ENCODE measurements around the gene BRD4. TPM values are rescaled to one million over a fixed set of nuclear protein-coding genes. Genes with fewer than 3 reads are reported as not detected.

BRD4 gene
- total RNA-seq, 4 donors from 2014 or later = 34.7 to 69.6 (median 36.0) TPM

DNA sequence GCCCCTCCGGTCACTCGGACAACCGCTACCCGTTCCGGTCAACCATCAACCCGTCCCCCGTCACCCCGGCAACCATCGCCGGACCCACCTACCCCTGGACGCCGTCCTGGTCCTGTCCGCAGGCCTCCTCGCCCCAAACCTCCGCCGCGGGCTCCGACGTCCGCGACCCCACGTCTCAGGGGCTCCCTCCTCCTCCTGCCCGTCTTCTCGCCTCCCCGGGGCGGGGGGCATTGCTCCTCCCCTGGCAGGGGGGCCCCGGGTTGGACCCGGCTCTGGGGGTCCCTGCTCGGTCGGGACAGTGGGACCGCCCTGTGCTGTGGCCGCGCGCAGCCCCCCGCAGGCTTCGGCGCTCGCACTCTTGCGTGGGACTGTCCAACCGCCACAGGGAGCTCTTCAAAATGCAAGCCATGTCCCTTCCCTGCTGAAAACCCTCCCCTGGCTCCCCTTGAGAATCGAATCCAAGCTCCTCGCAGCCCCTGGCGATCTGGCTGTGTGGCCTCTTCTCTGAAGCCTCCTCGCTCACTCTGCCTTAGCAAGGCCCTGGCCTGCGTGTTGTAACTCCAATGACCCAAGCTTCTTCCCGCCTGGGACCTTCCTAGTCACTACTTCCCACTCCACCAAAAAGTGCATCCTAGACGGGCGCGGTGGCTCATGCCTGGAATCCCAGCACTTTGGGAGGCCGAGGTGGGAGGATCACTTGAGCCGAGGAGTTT, 108.5 kb downstream of the BRD4 start:
- WGBS, 2 donors = 8 to 11% methylated on average over 45 to 49 of the region's 51 CpGs
- no peak for TF ChIP-seq POLR2A (IDR thresholded peaks at IDR 0.05)
- TF ChIP-seq EP300 (IDR thresholded peaks at IDR 0.05) = no peak
- TF ChIP-seq, protein P1, sequence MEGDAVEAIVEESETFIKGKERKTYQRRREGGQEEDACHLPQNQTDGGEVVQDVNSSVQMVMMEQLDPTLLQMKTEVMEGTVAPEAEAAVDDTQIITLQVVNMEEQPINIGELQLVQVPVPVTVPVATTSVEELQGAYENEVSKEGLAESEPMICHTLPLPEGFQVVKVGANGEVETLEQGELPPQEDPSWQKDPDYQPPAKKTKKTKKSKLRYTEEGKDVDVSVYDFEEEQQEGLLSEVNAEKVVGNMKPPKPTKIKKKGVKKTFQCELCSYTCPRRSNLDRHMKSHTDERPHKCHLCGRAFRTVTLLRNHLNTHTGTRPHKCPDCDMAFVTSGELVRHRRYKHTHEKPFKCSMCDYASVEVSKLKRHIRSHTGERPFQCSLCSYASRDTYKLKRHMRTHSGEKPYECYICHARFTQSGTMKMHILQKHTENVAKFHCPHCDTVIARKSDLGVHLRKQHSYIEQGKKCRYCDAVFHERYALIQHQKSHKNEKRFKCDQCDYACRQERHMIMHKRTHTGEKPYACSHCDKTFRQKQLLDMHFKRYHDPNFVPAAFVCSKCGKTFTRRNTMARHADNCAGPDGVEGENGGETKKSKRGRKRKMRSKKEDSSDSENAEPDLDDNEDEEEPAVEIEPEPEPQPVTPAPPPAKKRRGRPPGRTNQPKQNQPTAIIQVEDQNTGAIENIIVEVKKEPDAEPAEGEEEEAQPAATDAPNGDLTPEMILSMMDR (IDR thresholded peaks at IDR 0.05) = no peak
- Histone ChIP-seq H3K9me3 (no peaks in the 10 kb centered on the region), H3K4me1 (peaks cover 0 to 28% (median 12%) of the 10 kb centered on the region in 4 donors), H3K36me3 (no peaks in the 10 kb centered on the region), H3K4me3 (peak overlapping the region; percentile 58 to 76 (median 72)), H3K27me3 (no peaks in the 10 kb centered on the region), H3K27ac (peak overlapping the region in 3 of 4 donors; percentile 73 to 90 (median 88))
- no peak for DNase-seq (ENCODE audit: low spot score in 2 of 2)

DNA sequence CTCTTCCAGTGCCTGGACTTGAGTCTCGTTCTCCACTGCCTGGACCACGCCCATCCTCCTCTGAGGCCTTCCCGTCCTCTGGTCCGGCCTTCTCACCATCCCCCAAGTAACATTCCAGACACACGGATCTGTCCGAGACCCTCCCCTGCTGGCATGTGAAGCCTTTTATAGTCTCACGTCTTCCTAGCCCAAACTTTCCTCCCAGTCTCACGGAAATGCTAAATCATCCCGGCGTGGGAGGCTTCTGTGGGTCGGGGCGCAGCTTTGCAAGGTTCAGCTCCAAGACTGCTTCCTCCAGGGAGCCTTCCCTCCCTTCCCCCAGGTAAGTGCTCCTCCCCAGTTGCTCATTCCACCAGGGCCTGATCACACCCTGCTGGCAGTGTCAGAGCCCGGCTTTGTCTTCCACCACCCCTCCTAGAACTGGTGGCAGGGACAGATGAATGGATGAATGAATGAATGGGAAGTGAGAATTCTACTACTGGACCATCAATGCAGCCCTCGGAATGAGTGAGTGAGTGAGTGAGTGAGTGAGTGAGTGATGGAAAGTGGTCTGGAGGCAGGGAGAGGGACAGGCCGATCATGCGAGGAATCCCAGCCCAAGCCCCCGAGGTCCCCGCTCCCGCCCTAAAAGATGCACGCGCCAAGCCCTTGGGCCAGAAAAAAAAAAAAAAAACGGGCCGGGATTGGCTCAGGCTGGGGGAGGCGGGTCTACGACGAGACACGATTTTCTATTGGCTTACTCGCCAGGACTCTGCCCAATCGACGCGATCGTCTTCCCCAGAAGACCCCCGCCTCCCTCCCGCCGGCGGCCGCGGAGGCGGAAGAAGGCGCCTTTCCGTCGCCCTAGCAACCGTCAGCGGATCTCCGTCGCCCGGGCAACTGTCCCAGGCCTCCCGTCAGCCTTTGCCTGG, 109.3 kb downstream of the BRD4 start:
- Histone ChIP-seq H3K4me1 (peaks cover 0 to 28% (median 12%) of the 10 kb centered on the region in 4 donors), H3K9me3 (no peaks in the 10 kb centered on the region), H3K4me3 (peak overlapping the region; percentile 58 to 76 (median 72)), H3K27ac (peak overlapping the region in 3 of 4 donors; percentile 73 to 90 (median 88)), H3K27me3 (no peaks in the 10 kb centered on the region), H3K36me3 (no peaks in the 10 kb centered on the region)
- DNase-seq (ENCODE audit: low spot score in 2 of 2) = peak; percentile 69 to 77
- 1 to 2% methylated on average over 42 to 47 of the region's 48 CpGs for WGBS, 2 donors
- TF ChIP-seq EP300 (IDR thresholded peaks at IDR 0.05) (peak in 1 of 2 donors; percentile 46), POLR2A (IDR thresholded peaks at IDR 0.05) (no peak)
- TF ChIP-seq, protein P1 (IDR thresholded peaks at IDR 0.05) = no peak

DNA sequence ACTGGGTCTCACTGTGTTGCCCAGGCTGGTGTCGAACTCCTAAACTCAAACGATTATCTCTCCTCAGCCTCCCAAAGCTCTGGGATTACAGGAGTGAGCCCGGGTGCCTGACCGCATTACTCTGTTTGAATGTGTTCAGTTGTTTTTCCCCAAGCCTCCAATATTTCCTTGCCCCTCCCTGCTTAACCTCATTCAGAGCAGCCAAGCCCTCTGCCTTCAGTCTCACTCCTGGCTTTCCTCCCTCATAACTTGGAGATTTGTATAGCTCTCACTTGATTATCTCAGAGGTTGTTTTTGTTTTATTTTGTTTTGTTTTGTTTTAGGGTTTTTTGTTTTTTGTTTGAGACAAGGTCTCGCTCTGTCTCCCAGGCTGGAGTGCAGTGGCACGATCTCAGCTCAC, 111.5 kb downstream of the BRD4 start:
- H3K4me1 ChIP-seq = peaks cover 0 to 28% (median 12%) of the 10 kb centered on the region in 4 donors
- no peaks in the 10 kb centered on the region for H3K9me3 ChIP-seq
- DNase-seq (ENCODE audit: low spot score in 2 of 2) = no peak
- peak overlapping the region in 2 of 4 donors; percentile 26 to 58 for H3K27ac ChIP-seq
- H3K4me3 ChIP-seq = no peak overlapping the region
- no peaks in the 10 kb centered on the region for H3K27me3 ChIP-seq
- 32 to 44% methylated on average over 6 of the region's 6 CpGs for WGBS, 2 donors
- H3K36me3 ChIP-seq = no peaks in the 10 kb centered on the region
- TF ChIP-seq, protein P1 (IDR thresholded peaks at IDR 0.05) = no peak
- TF ChIP-seq EP300 (IDR thresholded peaks at IDR 0.05) (no peak), POLR2A (IDR thresholded peaks at IDR 0.05) (no peak)

DNA sequence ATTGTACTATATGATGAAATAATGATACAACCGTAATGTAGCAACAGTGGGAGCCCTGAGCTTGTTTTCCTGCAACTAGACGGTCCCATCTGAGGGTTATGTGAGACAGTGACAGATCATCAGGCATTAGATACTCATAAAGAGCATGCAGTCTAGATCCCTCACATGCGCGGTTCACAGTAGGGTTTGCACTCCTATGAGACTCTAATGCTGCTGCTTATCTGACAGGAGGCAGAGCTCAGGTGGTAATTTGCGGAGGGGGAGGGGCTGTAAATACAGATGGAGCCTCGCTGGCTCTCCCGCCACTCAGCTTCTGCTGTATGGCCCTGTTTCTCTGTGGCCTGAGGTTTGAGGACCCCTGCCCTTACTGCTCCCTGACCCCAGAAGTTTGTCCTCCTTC, 113.8 kb downstream of the BRD4 start:
- H3K36me3 ChIP-seq = no peaks in the 10 kb centered on the region
- TF ChIP-seq EP300 (IDR thresholded peaks at IDR 0.05) (no peak), POLR2A (IDR thresholded peaks at IDR 0.05) (no peak)
- TF ChIP-seq, protein P1 (IDR thresholded peaks at IDR 0.05) = no peak
- no peak for DNase-seq (ENCODE audit: low spot score in 2 of 2)
- no peak overlapping the region for H3K27ac ChIP-seq
- no peaks in the 10 kb centered on the region for H3K9me3 ChIP-seq
- no peak overlapping the region for H3K4me3 ChIP-seq
- peaks cover 0 to 26% (median 6%) of the 10 kb centered on the region in 4 donors for H3K4me1 ChIP-seq
- H3K27me3 ChIP-seq = no peaks in the 10 kb centered on the region
- WGBS, 2 donors = 79 to 84% methylated on average over 7 of the region's 7 CpGs

Data from tibial nerve (tissue), 4 donors.